Measurements from ENCODE around the gene NFKBIA.
"Not testable (repeated sequence)": the region's sequence is repeated elsewhere in the genome, so short reads cannot be mapped to it uniquely, and the experiment has no call there.

GRCh38 chr14:35438492-35438891 lies 33.9 kb upstream of the NFKBIA start:
- TF ChIP-seq CTCF (conservative IDR thresholded peaks at IDR 0.05 in 1 of 2, IDR thresholded peaks at IDR 0.05 in 1 of 2; ENCODE audit: extremely low read depth in 1 of 2, insufficient read depth in 1 of 2, low read depth in 1 of 2, low read length in 2 of 2); EZH2 (IDR thresholded peaks at IDR 0.05; ENCODE audit: borderline replicate concordance, low read length): not testable (repeated sequence)

Data from mammary epithelial cell (primary cell).